Measurements from ENCODE around the gene KCNC1.

Gene KCNC1

DNA sequence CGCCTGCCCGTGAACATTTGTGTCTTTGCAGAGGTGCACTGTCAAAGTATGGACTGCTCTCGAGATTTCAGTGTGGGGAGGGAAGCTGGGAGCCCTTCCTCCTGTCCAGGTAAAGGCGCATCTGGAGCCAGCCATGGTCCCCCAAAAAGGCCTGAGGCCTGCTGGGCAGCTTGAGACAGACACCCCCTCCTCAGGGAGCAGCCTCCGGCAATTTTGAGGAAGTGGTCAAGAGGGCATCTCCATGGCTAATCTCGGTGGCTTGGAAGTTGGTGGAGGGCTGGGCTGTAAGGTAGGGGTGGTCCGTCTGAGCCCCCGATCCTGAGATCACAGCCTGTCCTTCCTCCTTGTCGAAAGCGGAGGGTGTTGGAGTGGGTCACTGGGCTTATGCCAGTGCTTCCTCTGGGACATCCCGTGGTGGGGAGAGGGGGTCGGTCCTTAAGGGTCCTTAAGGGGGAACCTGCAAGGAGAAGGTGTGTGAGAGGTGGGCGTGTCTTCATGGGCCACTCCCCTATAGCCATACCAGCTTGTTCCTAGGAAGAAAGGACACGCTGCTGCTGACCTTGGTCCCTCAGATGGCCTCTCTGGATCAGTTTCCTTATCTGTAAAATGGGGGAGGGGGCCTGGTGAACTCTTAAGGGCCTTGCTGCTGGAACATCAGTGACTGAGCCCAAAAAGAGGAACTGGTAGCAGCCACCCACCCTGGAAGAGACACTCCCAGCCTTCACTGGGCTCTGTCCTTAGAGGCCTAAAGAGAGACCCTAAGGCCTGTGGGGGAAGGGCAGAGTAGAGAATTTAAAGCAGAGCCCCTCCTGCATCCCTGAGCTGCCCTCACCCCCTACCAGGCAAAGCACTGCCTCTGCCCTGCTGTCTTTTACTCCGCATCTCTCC, 2.6 kb downstream of the KCNC1 start:
- Histone ChIP-seq H3K27ac (no peak overlapping the region), H3K36me3 (replicated peaks) (no peaks in the 10 kb centered on the region), H3K27me3 (replicated peaks) (peaks cover 36% of the 10 kb centered on the region), H3K4me3 (ENCODE audit: low read depth, low read length) (no peak overlapping the region)
- TF ChIP-seq, protein P1, sequence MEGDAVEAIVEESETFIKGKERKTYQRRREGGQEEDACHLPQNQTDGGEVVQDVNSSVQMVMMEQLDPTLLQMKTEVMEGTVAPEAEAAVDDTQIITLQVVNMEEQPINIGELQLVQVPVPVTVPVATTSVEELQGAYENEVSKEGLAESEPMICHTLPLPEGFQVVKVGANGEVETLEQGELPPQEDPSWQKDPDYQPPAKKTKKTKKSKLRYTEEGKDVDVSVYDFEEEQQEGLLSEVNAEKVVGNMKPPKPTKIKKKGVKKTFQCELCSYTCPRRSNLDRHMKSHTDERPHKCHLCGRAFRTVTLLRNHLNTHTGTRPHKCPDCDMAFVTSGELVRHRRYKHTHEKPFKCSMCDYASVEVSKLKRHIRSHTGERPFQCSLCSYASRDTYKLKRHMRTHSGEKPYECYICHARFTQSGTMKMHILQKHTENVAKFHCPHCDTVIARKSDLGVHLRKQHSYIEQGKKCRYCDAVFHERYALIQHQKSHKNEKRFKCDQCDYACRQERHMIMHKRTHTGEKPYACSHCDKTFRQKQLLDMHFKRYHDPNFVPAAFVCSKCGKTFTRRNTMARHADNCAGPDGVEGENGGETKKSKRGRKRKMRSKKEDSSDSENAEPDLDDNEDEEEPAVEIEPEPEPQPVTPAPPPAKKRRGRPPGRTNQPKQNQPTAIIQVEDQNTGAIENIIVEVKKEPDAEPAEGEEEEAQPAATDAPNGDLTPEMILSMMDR (IDR thresholded peaks at IDR 0.05; ENCODE audit: low read depth, low read length, missing control alignments), result no peak
- no peak for DNase-seq
- in situ Hi-C loops (cut with HindIII; ENCODE audit: low pct_ligation_motif_present, low sequenced_read_pairs), result loop anchor here (25.0 kb wide), 1 partner anchor 250 kb away; no protein-coding TSS in a partner anchor

DNA sequence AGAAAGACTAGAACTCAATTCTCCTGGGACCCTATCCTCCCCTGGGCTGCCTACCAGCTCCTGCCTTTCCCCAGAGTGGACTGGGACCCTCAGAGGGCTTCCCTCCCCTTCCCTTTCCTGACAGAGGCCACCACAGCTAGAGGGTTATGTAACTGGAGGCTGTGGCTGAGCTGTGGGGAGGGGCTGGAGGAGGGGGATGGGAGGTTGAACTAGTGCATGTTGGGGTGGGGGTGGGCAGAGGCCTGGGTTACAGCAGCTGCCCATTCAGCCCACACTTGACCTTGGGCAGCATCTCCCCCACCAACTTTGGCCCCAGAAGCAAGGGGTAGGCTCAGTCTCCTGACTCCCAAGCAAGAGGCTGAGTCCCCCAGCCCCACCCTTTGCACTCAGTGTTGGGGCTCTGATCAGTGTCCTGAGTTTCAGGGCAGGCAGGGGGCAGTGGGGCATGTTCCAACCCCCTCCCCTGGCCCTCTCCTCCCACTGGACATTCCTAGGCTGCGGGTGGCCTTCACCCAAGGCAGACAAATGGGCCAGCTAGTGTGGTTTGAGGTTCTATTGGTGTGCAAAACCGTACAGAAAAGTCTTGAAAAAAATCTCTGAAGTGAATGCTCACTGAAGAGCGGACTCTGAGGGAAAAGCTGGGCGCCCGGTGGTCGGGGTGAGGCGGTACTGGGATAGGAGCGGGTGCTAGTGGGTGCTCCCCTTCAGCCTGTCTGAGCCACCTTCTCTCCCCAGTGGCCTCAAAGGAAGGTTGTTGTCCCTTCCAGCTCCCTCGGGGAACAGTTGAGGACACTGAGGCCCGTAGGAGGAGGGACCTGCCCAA, 3.8 kb downstream of the KCNC1 start:
- peaks cover 36% of the 10 kb centered on the region for H3K27me3 ChIP-seq (replicated peaks)

DNA sequence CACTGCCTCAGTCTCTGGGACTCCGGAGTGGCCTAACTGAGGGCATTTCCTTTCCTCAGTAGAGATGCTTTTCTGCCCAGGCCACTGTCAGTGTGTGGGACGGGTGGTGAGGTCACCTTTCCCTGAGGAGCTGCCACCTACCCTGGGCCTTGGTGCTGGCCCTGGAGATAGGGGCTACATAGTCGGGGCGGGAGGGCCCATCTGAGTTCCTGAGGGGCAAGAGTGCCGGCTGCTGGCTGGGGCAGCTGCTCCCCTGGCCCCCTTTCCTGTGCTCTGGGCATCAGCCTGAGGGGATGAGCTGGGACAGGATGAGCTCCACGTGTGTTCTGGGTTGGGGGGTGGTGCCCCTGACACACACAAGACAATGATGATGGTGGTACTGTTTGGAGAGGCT, 5.4 kb downstream of the KCNC1 start:
- DNase-seq, result no peak
- TF ChIP-seq, protein P1 (IDR thresholded peaks at IDR 0.05; ENCODE audit: low read depth, low read length, missing control alignments), result no peak
- no peak overlapping the region for H3K27ac ChIP-seq
- peaks cover 36% of the 10 kb centered on the region for H3K27me3 ChIP-seq (replicated peaks)
- no peaks in the 10 kb centered on the region for H3K36me3 ChIP-seq (replicated peaks)
- H3K4me3 ChIP-seq (ENCODE audit: low read depth, low read length), result no peak overlapping the region
- in situ Hi-C loops (cut with HindIII; ENCODE audit: low pct_ligation_motif_present, low sequenced_read_pairs), result loop anchor here (25.0 kb wide), 1 partner anchor 247 kb away; no protein-coding TSS in a partner anchor

More for the DNA sequence above, 3.8 kb downstream of the KCNC1 start:
- no peak overlapping the region for H3K4me3 ChIP-seq (ENCODE audit: low read depth, low read length)
- H3K27ac ChIP-seq, result no peak overlapping the region
- in situ Hi-C loops (cut with HindIII; ENCODE audit: low pct_ligation_motif_present, low sequenced_read_pairs), result loop anchor here (25.0 kb wide), 1 partner anchor 249 kb away; no protein-coding TSS in a partner anchor
- DNase-seq, result no peak
- TF ChIP-seq, protein P1 (IDR thresholded peaks at IDR 0.05; ENCODE audit: low read depth, low read length, missing control alignments), result no peak
- no peaks in the 10 kb centered on the region for H3K36me3 ChIP-seq (replicated peaks)

DNA sequence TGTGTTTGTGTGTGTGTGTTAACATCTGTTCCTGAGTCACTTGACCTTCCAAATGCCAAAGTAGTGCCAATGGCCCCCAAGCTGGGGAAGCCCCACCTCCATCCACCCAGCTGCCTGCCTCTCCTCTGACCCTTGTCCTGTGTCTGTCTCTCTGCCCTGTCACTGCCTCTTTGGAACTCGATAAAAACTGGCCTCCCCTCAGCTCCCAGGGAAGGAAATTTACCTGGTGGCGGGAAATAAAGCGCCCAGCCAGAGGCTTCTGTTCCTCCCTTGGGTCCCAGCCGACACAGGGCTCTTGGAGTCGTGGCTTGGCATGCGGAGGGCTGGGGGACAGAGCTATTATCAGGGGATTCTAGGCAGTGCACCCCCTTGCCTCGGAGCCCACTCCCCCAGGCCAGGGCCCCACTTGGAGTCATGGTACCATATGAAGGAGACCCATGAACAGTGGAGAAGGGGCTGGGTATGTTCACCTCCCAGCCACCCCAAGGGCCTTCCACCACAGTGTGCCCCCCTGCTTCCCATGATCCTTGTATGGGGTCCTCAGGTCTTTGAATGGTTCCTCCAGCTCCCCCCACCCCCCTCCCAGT, 6.2 kb downstream of the KCNC1 start:
- in situ Hi-C loops (cut with HindIII; ENCODE audit: low pct_ligation_motif_present, low sequenced_read_pairs), result loop anchor here (25.0 kb wide), 1 partner anchor 247 kb away; no protein-coding TSS in a partner anchor
- Histone ChIP-seq H3K4me3 (ENCODE audit: low read depth, low read length) (no peak overlapping the region), H3K27ac (no peak overlapping the region), H3K27me3 (replicated peaks) (peaks cover 34% of the 10 kb centered on the region), H3K36me3 (replicated peaks) (no peaks in the 10 kb centered on the region)
- TF ChIP-seq, protein P1 (IDR thresholded peaks at IDR 0.05; ENCODE audit: low read depth, low read length, missing control alignments), result no peak
- no peak for DNase-seq

DNA sequence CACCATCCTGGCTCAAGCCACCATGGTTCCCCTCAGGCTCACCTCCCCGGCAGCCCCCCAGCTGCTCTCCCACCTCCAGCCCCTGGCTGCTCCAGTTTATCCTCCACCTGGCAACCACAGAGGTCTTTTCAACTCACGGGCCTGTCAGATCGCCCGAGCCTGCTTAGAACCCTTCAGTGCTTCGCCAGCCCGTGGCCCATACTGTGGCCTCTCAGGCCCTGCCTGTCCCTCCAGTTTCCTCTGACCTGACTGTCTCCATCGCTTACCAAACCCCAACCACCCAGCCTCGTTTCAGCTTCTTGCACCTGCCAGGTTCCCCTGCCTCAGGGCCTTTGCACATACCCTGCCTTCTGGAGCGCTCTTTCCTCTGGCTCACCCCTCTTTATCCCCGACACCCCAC, 6.9 kb downstream of the KCNC1 start:
- Histone ChIP-seq H3K4me3 (ENCODE audit: low read depth, low read length) (no peak overlapping the region), H3K36me3 (replicated peaks) (no peaks in the 10 kb centered on the region), H3K27me3 (replicated peaks) (peaks cover 26% of the 10 kb centered on the region), H3K27ac (no peak overlapping the region)
- DNase-seq, result no peak
- TF ChIP-seq, protein P1 (IDR thresholded peaks at IDR 0.05; ENCODE audit: low read depth, low read length, missing control alignments), result no peak
- in situ Hi-C loops (cut with HindIII; ENCODE audit: low pct_ligation_motif_present, low sequenced_read_pairs), result loop anchor here (25.0 kb wide), 1 partner anchor 246 kb away; no protein-coding TSS in a partner anchor
